HG03575 (cell line): ENCODE results near the gene RAET1G.
"Not testable (repeated sequence)": the region's sequence is repeated elsewhere in the genome, so short reads cannot be mapped to it uniquely, and the experiment has no call there.

Experiments used
- ATAC-seq: cut with Tn5 transposase; IDR thresholded peaks from one replicate; pipeline ENCODE4 v1.9.1; 2021; ENCODE audit not compliant: unreplicated experiment, insufficient number of reproducible peaks, low FRiP score; ENCODE audit errors: extremely low read depth

The RAET1G gene

GRCh38 chr6:149954984-149955653 lies 32.2 kb upstream of the RAET1G start:
- ATAC-seq: not testable (repeated sequence)

- not testable (repeated sequence) for ATAC-seq
Observed at GRCh38 chr6:149954328-149954983, 31.5 kb upstream of the RAET1G start.

GRCh38 chr6:149953934-149954327 lies 31.0 kb upstream of the RAET1G start:
- ATAC-seq: not testable (repeated sequence)

- not testable (repeated sequence) for ATAC-seq
Observed at GRCh38 chr6:149953390-149953789, 30.5 kb upstream of the RAET1G start.

- ATAC-seq: no peak
Observed at GRCh38 chr6:149951626-149952025, 28.7 kb upstream of the RAET1G start.

GRCh38 chr6:149951096-149951495 lies 28.2 kb upstream of the RAET1G start:
- no peak for ATAC-seq

- no peak for ATAC-seq
Observed at GRCh38 chr6:149950423-149950822, 27.5 kb upstream of the RAET1G start.

GRCh38 chr6:149948616-149949015 lies 25.7 kb upstream of the RAET1G start:
- no peak for ATAC-seq

GRCh38 chr6:149948011-149948410 lies 25.1 kb upstream of the RAET1G start:
- ATAC-seq: no peak

- not testable (repeated sequence) for ATAC-seq
Observed at GRCh38 chr6:149947533-149947932, 24.6 kb upstream of the RAET1G start.

- not testable (repeated sequence) for ATAC-seq
Observed at GRCh38 chr6:149946631-149947030, 23.7 kb upstream of the RAET1G start.

GRCh38 chr6:149945276-149945675 lies 22.4 kb upstream of the RAET1G start:
- ATAC-seq: not testable (repeated sequence)

- ATAC-seq: not testable (repeated sequence)
Observed at GRCh38 chr6:149943321-149943720, 20.4 kb upstream of the RAET1G start.

GRCh38 chr6:149942461-149942829 lies 19.5 kb upstream of the RAET1G start:
- ATAC-seq: no peak

- ATAC-seq: no peak
Observed at GRCh38 chr6:149941583-149942460, 18.9 kb upstream of the RAET1G start, which contains the start of gene ULBP2. ULBP2 (plus strand) TSS chr6:149942014; CDS start chr6:149942073, 59 bp downstream.

- no peak for ATAC-seq
Observed at GRCh38 chr6:149940672-149940982, 17.7 kb upstream of the RAET1G start.

GRCh38 chr6:149939909-149940671 lies 17.2 kb upstream of the RAET1G start:
- ATAC-seq: no peak

GRCh38 chr6:149939356-149939648 lies 16.4 kb upstream of the RAET1G start:
- ATAC-seq: no peak

- peak; percentile 70 for ATAC-seq
Observed at GRCh38 chr6:149938571-149939355, 15.8 kb upstream of the RAET1G start.
